NCI-H146 (cell line): ENCODE results near the gene BABAM2.
"Not testable (repeated sequence)": the region's sequence is repeated elsewhere in the genome, so short reads cannot be mapped to it uniquely, and the experiment has no call there.

Experiments
- DNase-seq: peaks from one replicate; lab custom pipeline; 2025; lab: John Stamatoyannopoulos, UW

Gene BABAM2

DNA sequence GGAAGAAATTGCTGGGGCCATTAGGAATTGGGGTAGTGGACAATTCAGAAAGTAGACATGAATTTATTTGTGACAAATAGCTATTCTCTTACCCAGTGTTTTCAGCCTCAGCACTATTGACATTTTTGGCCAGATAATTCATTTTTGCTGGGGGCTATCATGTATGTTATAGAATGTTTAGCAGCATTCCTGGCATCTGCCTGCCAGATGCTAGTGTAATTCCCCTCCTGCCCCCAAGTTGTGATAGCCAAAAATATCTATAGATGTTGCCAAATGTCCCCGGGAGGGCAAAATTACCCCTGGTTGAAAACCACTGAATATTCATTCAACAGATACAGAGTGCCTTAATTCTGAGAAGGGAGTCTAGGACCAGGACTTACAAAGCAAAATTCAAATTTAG lies 183.6 kb downstream of the BABAM2 start:
- no peak for DNase-seq

DNA sequence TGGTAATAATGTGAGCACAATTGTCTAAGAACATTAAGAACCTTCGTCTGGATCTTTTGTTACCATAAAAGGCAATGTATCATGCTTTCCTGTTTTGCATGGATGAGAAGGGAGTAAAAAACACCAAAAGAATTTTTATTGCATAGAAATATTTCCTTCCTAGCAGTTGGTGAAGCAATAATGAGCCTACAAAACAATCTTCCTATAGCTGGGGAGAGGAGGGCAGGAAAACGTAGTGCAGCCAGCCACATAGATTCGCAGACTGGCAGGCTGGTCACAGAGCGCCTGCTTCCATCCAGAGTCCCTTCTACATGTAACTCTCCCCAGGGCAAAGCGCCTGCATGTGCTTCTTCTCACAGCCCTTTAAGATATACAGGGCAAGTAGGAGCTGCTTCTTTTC lies 190.4 kb downstream of the BABAM2 start:
- DNase-seq, result peak; percentile 13

DNA sequence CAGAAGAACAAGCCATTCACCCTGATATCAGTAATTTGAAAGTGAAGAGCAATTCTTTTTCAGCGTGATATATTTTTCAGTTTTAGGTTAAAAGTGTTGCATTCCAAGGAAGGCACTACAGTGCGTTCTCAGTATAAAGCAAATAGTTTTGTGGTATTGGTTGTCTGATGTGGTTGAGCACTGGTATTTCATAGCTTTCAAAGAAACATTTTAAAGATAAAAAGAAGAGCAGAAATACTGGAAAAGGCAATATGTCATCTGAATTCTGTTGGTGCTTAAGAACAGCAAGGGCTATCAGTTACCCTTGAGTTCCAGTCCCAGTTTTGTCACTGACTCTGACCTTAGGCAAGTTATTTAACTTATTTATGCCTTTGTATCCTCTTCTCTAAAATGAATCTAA lies 191.6 kb downstream of the BABAM2 start:
- no peak for DNase-seq

DNA sequence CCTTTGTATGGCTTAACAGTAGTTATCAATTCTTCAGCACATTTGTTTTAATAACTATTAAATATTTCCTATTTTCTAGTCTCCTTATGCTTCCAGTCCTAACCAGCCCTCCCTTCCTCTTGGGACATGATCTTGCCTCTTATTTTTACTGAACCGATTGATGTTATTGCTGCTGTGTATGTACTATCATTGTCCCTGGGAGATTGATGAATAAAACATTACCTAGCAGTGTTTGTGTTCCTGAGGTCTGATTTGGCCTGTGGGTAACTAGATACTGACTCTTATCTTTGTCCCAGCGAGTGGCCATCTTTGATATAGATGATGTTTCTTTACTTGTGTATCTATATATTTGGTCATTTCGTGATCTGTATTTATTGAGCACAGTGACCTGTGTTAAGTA lies 192.9 kb downstream of the BABAM2 start:
- DNase-seq, result peak; percentile 90

DNA sequence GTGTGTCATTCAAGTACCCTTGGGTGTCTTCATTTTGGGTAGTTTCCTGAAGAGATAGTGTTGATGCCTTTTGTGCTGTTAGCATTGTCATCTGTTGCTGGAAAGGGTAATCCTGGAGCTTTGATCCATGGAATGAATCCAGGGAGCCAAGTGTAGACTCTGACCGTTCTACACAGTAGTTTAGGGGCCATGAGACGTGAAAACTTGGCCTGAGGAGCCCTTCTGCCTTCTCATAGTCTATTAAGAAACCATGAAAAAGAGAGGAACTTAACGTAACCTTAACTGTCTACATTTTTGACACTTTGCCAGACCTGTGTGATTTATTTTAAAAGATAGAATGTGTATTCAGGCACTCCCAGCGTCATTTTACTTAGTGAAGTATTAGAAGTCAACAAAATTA lies 194.0 kb downstream of the BABAM2 start:
- DNase-seq, result no peak

DNA sequence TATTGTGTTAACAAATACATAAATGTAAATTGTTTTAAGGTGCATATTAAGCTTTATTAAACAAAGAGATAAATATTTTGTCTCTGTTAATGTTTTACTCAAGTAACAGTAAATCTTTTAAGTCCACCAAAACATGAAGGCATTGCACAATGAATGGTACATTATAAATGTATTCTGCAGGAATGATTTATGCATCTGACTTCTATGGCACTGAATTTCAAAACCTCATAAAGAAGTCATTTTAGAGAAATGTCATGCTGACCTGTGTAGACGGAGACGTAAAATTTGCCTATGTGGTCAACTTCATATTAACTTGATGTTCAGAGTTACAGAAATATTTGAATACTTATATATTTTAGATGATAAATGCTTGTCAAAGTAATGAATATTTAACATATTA lies 194.7 kb downstream of the BABAM2 start:
- DNase-seq, result no peak

DNA sequence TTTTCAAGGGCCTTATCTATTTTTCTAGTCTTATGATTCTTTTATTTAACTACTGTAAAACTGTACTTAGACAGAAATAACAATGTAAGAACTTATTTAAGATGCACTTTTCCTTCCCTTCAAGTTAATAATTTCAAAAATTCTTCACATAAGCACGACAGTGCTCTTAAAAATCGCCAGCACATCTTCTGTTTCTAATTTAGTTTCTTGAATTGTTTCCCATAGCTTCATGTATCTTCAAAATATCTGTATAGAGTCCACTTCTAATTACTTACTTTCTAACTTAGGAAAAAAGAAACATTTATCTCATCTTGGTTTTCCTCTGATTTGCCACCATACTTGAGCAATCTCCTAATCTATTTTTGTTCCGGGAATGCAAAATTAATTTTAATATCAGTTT lies 196.1 kb downstream of the BABAM2 start:
- no peak for DNase-seq

DNA sequence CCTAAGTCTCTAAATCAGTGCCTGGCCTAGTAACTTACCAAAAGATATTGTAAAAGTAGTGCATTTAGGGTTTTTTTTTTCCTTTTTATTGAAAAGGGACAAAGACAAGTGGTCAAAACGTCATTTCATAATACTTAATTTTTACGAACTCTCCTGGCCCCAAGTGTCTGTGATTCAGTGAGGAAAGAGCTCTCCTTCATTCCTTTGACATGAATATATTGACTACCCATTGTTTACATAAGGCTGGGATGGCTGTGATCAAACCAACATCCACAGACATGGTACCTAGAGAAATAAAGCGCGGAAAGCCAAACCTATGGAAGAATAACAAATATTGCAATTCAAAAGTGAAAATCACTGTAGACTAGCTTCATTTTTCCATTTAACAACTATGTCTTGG lies 198.4 kb downstream of the BABAM2 start:
- DNase-seq, result no peak

DNA sequence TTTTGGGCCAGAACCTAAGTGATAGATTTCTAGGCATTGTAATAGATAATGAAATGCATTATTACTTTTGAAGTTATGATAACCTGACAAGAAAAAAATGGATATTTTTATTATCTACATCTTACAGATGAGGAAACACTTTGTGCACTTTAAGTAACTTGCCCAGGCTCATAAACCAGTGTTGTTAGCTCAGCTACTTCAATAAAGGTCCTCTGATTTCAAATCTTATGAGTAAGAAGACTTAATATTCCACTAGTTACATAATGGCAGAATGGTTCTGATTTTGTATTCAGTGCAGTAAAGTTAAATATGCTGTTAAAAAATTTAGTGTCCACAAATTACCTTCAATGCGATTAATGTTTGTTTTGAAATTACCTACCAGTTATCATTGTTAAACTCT lies 199.0 kb downstream of the BABAM2 start:
- DNase-seq, result no peak

DNA sequence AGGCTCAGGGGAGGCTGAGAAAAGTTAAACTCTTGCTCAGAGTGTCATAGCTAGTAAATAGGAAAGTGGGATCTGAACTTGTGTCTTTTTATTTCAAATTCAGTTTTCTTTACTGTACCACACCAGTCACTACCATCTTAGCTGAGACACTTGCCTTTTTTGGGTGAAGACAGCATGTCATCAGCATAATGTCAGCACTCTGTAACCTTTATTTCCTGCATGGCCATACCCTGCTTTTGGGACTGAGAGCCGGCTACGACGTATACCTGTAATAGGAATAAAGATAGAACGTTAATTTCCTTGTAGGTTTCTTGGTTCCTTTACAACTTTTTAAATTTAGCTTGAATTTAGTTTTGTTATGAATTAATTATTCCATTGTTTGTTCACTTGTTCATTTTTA lies 202.8 kb downstream of the BABAM2 start:
- no peak for DNase-seq

DNA sequence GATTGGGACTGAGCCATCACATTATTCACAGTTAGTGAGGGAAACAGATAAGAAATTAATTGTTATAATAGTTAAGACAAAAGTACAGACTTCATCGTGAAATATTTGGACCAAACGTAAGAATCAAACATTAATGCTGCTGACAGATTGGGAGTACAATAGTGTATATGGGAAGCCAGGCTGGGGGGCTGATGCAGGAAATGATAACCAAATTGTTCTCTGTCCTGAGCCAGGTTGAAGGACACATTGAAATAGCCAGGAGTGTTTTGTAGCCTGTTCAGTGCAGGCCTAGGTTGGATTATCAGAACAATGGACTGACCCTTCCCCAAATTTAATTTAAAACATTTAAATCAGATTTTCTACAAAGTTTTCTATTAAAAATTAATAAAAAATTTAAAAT lies 203.2 kb downstream of the BABAM2 start:
- DNase-seq, result no peak

DNA sequence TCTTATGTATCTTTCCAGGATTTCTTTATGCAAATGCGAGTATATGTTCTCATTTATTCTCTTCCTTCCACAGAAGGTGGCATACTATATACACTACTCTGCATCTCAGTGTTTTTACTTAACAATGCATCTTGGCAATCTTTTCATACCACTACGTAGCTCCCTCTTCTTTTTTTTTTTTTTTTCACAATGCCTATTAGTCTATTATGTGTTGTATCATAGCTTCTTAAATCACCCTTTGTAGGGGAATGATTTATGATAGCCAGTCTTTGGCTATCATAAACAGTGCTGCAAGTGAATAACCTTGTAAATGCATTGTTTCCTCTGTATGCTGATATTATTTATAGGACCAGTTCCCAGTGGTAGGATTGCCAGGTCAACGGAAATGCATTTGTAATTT lies 204.2 kb downstream of the BABAM2 start:
- DNase-seq, result no peak

DNA sequence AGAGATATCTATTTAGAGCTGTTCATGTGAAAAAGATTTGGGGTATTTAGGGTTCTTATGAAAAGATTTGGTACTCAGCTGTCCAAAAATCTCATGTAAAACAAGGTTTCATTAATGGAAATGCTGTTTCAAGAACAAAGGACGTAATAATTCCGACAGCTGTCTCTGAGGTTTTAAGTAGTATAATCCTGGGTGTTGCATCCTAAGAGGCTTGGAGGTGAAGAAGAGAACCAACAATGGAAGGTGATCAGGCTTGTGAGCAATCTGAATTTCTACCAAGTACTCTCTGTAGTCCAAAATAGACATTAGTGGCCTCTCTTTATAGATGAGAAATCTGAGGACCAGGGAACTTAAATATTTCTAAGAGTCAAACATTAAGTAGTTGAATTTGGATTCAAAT lies 205.1 kb downstream of the BABAM2 start:
- no peak for DNase-seq

DNA sequence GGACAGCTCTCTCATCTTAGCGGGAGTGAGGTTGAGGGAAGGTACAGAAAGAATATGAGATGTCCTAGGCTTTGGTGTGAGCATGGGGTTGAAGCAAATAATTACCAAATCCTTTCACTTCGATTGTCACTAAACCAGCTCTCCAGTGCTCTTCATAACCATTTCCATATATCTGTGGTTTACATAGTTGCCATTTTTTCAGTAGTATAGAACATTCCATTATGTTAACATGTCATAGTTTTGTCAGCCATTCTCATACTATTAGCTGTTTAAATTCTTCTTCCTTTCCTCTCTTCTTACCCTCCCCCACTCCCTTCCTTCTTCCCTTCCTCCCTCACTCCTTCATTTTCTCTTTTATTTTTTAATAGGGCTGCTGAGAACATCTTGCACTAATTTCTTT lies 205.9 kb downstream of the BABAM2 start:
- no peak for DNase-seq

DNA sequence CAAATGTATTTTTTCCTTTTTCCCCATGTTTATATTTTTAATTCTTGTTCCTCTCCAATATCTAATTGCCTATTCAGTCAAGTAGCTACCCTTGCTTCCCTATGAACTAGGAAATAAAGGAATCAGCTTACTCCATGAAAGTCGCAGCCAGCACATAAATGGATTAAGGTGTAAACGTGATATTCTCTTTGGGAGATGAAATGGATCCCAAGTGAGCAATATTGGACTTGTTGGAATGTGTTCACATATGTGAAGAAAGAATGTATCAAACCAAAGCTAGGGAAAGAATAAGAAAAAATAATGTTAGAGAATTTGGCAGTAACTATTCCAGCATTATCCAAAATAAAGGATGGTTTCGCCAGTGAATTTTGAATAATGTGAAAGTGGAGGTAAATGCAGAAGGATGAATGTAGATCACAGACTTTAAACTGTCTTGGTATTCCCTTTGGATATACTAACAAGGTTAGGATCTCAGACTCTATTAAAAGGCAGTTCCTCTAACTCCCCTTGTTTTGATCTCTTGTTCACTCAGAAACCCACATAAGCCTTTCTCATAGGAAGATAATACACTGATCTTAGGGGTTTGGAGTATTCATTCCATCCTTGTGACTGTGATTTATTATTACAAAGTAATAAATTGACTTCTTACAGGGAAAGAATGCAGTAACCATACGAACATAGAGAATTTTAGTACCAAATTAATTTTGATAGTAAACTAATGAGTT lies 208.1 kb downstream of the BABAM2 start:
- no peak for DNase-seq

DNA sequence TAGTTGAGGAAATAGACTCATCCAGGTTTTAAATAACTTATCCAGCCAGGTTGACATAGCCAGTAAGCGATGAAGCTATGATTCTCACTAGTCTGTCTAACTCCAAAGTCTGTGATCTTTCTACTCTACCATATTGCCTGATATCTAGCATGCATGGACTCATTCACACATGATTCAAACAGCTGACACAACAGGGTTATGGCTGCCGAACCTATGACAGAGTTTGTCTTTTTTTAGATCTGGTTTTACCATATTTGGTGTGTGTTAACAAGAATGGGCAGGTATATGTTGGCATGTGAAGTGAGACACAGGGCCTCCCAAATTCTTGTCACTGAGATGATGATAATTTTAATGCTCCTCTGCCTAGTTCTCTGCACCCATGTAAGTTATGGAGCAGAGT lies 210.6 kb downstream of the BABAM2 start:
- no peak for DNase-seq

DNA sequence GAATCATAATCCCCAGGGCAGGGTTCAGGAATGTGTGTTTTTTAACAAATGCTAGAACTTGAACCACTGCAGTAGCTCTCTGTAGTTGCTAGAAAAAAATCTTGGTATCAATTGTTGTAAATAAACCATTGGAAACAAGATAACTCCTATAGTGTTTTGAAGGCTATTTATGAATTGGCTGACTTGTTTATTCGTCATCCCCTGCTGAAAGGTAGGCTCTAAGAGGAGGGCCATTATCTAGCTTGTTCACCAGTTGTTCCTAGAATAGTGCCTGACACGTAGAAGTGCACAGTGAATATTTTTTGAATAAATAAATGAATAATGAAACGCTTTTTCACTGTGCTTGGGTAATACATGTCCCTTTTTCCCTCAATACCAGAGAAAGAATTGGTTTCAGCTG lies 211.4 kb downstream of the BABAM2 start:
- no peak for DNase-seq

DNA sequence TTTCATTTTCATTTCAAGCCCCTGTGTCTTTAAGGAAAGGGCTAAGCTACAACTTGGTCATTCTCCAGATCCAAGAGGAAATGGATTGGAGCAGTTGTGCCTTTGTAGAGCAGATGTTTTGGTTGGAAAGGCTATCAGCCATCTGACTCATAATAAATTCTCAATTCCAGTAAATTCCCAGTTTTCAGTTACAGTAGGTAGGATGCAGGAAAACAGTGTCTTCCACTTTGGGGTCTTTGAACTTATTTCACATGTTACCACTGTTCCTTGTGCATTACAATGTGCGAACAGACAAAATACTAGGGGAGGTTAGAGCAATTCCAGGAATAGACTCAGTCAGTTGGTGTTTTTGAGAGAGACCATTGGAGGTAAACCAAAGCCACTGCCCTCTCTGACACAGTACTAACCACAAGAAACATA lies 211.9 kb downstream of the BABAM2 start:
- no peak for DNase-seq

DNA sequence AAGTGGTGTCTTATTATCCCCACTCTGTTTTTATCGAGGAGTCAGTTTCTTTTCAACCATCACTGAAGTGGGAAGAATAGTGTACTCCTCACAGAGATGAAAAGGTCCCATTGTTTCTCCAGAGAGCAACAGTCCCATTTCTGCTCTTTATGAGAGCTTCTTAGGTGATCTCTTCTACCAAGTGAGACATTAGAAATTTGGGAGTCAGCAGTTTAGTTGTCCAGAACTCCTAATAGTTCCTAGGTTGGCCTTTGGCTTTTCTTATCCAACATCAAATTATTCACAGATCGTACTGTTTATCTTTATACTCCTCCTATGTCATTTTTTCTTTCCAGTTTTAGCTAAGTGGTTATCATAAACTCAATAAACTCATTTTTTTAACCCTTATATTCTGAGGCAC lies 213.1 kb downstream of the BABAM2 start:
- no peak for DNase-seq

DNA sequence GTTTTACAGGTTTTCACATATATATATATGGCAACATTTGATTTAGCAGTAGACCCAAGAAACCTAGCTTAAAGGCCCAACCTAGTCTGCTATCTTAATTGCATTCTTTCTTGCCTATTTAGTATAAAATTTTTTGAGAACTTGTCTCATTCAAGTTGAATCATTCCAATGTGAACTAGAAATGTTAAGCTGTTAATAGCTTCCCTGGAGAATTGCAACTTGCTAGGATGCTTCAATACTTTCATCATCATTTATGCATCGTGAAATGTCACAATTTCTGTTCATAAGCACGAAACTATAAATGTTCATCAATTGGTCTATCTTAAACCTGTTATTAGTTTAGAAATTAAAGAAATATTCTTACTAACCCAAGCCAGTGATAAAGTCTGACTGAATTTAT lies 217.6 kb downstream of the BABAM2 start:
- no peak for DNase-seq

DNA sequence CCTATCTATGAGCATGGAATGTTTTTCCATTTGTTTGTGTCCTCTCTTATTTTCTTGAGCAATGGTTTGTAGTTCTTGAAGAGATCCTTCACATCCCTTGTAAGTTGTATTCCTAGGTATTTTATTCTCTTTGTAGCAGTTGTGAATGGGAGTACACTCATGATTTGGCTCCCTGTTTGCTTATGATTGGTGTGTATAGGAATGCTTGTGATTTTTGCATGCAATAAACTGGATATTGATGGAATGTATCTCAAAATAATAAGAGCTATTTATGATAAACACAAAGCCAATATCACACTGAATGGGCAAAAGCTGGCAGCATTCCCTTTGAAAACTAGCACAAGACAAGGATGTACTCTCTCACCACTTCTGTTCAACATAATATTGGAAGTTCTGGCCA lies 223.2 kb downstream of the BABAM2 start:
- not testable (repeated sequence) for DNase-seq

DNA sequence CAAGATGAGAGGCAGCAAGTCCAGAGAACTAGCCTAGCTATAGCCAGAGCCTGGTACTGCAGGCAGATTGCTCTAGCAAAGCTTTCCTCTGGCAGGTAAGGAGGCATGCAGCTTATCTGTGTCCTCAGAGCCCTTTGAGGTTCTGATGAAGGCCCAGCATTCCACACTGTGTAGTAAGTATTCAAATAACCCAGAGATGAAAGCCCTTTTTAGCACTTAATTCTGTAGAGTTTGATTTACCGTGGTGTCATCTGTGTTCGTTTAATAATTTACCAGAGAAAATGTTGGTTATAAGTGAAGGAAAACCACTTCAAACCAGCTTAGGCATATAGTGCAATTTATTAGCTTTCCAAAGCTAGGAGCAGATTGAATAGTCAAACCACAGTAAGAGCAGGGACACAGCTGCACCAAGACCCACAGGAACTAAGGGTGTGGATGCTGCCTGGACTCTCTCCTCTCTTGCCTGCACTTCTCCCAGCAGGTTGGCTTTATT lies 226.6 kb downstream of the BABAM2 start:
- DNase-seq, result peak; percentile 52

DNA sequence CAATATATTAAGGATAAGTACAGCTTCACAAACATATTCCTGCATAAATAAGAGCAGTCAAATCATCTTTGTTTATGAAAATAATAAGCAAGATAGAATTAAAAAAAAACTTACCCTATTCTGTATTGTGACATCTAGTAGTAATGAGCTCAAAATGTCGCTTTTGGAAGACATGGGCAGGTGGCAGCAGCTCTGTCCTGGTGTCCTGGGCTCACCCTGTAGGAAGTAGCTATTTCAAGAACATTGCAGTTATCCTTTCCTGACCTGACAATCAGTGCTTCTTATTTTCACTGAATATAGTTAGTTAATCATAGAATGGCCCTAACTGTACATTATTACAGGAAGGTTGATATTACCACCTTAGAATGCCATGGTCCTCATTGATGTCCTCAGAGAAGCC lies 229.1 kb downstream of the BABAM2 start:
- no peak for DNase-seq

DNA sequence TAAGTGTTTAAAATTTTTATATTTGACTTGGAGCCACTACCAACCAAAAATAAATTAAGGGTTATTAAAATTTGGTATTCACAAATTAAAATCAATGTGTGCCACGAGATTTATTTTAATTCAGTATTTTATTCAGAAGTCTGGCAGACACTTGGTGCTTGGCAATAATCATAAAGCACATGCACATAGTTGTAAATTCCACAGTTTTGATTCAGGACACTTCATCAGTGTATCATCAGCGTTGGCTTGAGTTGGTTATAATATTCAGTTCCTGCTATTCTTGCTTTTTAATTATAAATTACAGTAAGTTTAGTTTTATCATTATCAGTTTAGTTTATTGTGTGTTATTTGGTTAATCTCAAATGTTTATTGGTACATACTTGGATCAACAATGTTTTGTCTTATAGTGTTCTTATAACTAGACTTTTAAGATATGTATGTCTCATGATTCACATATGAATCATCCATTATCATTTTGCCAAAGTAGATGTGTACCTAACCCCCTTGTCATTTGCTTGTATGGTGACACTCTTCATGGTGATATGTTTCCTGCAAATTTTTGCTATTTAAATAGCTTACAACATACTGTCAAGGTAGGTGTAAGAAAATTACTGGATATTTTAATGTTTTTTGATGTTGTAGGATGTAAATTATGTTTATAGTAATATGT lies 237.9 kb downstream of the BABAM2 start:
- no peak for DNase-seq
